ENCODE results near the gene ZNF559. TPM values are rescaled to one million over a fixed set of nuclear protein-coding genes. Genes with fewer than 3 reads are reported as not detected.
A peak's percentile ranks its signal among the peaks of the same experiment; 100 is the strongest.
"Not testable (repeated sequence)": the region's sequence is repeated elsewhere in the genome, so short reads cannot be mapped to it uniquely, and the experiment has no call there.

The ZNF559 gene
- 7.0 and 13.5 TPM in 2 replicates for total RNA-seq (2014; rRNA removed; shearing (Covaris generic))

DNA sequence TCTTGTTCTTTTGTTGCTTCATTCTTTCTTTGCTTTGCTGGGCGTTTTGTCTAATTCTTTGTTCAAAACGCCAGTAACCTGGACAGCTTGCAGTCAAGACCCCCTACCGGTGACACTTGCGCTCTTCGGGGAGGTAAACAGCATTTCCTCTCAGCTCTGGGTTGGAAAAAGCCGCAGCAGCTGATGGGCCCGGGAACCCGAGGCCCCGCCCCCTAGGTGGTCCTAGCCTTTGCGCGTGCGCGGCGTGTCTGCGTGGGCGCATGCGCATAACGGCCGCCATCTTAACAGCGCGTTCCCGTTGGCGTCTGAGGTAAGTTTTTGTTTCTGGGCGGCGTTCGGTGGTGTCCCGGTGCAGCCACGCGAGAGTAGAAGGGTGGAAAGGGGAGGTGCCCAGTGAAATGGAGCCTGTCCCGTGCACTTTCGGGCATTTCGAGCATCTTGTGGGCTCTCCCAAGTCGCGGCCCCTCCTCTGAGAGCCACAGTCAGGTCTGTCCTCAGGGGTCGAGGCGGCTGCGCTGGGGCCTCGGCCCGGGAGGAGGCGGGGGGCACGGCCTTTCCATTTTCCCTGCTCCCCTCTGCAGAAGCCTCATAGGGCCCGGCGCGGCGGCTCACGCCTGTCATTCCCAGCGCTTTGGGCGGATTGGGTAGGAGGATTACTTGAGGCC lies at the start of gene ZNF559:
ZNF559 (plus strand) TSS at position 261 of the 665 bp plus-strand sequence. CDS start 14,371 bp downstream, outside the sequence.
- peak; percentile 96 for DNase-seq (ENCODE audit: low read depth)

DNA sequence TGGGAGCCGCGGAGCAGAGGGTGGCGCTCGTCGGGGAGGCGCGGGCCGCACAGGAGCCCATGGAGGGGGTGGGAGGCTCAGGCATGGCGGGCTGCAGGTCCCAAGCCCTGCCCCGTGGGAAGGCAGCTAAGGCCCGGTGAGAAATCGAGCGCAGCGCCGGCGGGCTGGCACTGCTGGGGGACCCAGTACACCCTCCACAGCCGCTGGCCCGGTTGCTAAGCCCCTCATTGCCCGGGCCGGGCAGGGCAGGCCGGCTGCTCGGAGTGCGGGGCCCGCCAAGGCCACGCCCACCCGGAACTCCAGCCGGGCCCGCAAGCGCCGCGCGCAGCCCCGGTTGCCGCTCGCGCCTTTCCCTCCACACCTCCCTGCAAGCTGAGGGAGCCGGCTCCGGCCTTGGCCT lies 40.5 kb upstream of the ZNF559 start:
- not testable (repeated sequence) for DNase-seq (ENCODE audit: low read depth)

DNA sequence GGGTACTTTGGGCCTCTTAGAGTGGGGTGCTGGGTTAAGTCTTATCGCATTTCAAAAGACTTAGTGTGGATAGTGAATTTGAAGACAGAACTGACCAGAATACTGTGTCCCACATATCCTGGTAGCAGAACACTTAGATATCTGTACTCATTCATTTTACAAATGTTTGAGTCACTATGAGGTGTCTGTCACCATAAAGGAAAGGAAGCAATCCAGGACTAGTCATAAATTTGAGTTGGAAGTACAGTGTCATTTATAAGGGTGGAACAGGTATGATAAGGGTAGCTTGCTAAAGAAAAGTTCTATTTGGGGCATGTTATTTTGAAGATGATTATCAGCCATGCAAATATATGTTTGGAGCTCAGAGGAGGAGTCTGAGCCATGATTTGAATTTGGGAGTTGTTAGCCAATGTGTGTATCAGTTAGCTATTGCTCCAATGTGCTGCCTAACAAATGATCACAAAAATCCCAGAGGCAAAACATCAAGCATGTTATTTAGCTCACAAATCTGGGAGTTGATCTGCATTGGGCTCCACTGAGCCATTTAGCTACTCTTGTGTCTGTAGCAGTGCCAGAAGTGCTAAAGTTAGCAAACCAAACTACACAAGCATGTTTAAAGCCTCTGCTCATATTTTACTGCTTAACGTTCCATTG lies 34.6 kb upstream of the ZNF559 start:
- peak; percentile 12 for DNase-seq (ENCODE audit: low read depth)

DNA sequence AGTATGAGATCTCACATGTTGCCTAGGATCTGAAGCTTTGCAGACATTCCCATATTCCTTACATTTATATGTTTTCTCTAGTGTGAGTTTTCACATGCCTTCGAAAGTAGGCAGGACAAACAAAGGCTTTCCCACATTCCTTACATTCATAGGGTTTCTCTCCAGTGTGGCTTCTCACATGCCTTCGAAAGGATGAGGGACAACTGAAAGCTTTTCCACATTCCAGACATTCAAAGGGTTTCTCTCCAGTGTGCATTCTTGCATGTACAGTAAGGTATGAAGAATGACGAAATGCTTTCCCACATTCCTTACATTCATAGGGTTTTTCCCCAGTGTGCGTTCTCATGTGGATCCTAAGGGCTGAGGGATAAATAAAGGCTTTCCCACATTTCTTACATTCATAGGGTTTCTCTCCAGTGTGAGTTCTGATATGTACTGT lies 28.5 kb upstream of the ZNF559 start:
- peak; percentile 13 for DNase-seq (ENCODE audit: low read depth)

DNA sequence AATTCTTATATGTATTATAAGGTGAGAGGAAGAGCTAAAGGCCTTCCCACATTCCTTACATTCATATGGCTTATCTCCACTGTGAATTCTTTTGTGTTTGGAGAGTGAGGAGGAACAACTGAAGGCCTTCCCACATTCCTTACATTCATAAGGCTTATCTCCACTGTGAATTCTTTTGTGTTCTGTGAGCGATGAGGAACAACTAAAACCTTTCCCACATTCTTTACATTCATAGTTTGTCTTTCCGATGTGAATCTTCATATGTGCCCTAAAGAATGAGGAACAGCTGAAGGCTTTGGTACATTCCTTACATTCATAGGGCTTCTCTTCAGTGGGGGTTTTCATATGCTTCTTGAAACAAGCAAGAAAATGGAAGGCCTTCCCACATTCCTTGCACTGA lies 27.6 kb upstream of the ZNF559 start:
- no peak for DNase-seq (ENCODE audit: low read depth)

DNA sequence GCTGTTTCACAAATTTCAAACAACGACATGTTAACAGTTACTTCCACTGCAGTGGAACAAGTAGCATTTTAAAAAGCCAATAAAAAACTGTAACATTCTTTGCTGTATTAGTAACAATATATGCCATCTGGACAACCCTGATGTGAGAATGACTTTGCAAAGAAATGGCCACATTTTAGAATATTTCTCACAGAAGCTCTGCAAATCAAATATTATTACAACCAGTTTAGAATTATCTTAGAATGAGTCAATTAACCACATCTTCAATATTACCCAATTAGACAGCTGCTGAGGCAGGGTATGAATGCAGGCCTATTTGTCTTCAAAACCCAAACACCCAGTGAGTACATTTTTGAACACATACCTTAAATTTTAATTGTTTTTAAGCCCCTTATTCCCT lies 17.5 kb upstream of the ZNF559 start:
- DNase-seq (ENCODE audit: low read depth), result peak; percentile 89

DNA sequence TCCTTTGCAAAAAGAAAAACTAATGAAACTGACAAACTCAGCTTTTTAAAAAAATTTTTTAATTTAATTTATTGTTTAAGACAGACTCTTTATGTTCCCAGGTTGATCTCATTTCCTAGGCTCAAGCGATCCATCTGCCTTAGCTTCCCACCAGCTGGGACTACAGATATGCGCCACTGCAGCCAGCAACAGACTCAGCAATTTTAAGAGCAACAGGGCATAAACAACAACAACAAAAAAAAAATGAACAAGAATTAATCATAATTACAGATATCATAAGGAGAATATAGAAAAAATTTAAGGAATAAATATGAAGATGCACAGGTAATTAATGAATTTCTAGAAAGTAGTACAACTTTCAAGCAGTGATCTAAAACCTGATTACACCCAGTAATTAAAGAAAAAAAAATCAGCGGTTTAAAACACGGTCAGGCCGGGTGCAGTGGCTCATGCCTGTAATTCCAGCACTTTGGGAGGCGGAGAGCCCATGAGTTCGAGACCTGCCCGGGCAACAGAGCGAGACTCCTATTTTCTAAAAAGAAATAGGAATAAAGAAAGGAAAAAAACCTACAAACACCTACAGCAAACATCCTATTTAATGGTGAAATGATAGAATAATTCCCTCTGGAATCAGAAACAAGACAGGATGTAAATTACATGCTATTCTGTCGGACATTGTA lies 15.7 kb upstream of the ZNF559 start:
- DNase-seq (ENCODE audit: low read depth), result peak; percentile 33

DNA sequence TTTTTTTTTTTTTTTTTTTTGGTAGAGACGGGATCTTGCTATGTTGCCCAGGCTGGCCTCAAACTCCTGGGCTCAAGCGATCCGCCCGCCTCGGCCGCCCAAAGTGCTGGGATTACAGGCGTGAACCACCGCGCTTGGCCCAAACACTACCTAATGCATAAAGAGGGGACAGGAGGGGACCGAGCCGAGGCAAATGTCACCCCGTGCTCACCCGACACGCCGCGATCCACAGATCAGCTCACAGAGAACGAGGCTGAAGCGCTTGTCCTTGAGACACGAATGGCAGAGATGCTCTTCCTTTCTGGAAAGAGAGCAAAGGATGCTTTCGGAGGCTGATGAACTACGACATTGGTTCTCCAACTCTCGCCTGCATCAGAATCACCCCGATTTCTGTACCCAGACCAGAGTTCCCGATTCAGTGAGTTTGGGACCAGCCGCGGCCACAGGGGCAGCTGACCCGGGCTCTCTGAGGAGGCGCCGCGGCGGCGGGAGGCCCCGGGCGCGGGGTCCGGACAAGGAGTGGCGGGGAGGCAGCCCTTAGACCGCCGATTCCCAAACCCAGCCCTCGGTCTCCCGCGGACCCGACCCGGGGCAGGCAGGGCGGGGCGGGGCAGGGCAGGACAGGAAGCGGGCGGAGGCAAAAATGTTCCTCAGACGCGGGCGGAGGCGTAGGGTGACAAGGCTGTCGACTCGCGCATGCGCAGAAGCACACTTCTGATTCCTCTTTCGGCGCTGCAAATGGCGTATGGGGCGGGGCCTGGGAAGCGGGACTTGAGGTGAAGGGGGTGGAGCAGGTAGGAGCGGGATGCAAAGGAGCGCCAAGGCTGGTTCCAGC lies 14.6 kb upstream of the ZNF559 start, which contains the start of gene ZNF699:
ZNF699 (minus strand) TSS at position 700 of the 835 bp plus-strand sequence. CDS start 4,719 bp downstream, outside the sequence.
- peak; percentile 98 for DNase-seq (ENCODE audit: low read depth)

DNA sequence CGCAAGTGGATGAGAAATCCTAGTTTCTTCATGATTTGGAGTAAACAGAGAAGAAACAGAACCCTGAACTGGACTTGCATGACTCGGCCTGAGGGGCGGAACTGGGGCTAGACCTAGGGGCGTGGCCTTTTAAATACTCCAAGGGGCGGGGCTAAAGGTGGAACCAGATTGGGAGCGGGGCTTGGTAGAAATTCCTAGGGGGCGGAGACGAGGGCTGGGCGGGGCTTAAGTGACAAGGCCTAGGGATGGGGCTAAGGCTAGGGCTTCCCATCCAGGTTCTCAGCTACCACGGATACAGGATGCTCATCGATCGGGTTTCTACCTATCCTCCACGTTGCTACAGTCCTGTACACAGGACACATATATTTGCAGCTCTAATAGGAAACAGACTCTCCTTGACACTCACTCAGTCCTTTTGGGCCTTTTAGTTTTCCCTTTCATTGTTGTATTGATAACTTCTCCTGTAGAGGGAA lies 14.0 kb upstream of the ZNF559 start:
- DNase-seq (ENCODE audit: low read depth), result peak; percentile 88

DNA sequence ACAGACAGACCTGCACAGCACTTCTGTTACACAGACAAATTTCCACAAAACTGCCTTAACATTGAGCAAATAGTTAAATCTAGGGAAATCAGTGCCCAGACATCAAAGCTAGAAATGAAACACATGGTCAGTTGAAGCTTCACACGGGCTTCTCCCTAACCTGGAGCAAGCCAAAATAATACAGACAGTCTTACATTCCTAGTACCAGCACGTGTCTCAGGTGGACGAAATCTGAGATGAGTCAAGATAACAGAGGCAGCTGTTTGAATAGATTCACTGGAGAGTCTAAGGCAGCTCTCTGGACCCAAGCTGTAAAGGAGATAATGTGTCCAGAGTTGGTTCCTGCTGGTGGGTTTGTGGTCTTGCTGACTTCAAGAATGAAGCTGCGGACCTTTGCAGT lies 10.2 kb upstream of the ZNF559 start:
- DNase-seq (ENCODE audit: low read depth), result no peak

DNA sequence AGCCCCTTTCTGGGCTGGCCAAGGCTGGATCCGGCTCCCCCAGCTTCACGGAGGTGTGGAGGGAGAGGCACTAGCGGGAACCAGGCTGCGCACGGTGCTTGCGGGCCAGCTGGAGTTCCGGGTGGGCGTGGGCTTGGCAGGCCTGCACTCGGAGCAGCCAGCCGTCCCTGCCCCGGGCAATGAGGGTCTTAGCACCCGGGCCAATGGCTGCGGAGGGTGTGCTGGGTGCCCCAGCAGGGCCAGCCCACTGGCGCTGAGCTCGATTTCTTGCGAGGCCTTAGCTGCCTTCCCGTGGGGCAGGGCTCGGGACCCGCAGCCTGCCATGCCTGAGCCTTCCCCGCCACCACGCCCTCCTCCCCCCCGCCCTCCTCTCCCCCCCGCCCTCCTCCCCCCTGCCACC lies 2.6 kb upstream of the ZNF559 start:
- no peak for DNase-seq (ENCODE audit: low read depth)

DNA sequence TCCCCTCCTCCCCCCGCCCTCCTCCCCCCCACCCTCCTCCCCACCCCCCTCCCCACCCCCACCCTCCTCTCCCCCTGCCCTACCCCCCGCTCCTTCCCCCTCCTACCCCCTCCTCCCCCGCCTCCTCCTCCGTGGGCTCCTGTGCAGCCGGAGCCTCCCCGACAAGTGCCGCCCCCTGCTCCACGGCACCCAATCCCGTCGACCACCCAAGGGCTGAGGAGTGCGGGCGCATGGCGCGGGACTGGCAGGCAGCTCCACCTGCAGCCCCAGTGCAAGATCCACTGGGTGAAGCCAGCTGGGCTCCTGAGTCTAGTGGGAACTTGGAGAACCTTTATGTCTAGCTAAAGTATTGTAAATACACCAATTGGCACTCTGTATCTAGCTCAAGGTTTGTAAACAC lies 2.2 kb upstream of the ZNF559 start:
- not testable (repeated sequence) for DNase-seq (ENCODE audit: low read depth)

DNA sequence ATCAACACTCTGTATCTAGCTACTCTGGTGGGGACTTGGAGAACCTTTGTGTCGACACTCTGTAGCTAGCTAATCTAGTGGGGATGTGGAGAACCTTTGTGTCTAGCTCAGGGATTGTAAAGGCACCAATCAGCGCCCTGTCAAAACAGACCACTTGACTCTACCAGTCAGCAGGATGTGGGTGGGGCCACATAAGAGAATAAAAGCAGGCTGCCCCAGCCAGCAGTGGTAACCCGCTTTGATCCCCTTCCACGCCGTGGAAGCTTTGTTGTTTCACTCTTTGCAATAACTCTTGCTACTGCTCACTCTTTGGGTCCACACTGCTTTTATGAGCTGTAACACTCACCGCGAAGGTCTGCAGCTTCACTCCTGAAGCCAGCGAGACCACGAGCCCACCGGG lies 1.8 kb upstream of the ZNF559 start:
- DNase-seq (ENCODE audit: low read depth), result not testable (repeated sequence)

DNA sequence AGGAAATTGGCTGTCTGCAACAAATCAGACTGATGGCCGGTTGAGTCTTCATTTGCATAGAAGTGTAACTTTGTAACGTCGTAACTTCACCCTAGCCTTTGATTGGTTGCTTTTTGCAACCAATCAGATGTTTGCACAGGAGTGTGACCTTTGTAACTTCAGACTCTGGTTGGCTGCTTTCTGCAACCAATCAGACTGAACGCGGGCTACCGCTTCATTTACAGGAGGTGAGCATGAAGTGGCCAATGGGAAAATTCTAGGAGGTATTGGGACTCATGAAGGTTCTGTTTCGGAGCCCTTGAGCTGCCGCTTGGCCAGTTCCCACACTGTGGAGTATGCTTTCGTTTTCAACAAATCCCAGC lies 441 bp upstream of the ZNF559 start:
- DNase-seq (ENCODE audit: low read depth), result peak; percentile 92

DNA sequence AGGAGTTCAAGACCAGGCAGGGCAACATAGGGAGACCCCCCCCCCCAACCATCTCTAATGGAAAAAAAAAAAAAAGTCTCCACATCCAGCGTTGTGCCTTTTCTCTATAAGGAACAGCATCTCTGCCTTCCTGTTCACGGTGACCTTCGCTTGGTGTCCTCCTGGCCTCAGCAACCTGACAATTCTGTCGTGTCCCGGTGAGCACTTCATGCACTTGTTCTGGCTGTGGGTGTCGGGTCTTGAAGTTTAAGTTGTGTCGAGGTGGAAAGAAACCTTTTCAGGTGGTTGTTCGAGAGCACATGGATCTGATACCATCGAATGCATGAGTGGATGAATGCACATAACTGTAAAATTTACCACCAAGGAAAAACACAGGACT lies 594 bp downstream of the ZNF559 start:
- DNase-seq (ENCODE audit: low read depth), result no peak

DNA sequence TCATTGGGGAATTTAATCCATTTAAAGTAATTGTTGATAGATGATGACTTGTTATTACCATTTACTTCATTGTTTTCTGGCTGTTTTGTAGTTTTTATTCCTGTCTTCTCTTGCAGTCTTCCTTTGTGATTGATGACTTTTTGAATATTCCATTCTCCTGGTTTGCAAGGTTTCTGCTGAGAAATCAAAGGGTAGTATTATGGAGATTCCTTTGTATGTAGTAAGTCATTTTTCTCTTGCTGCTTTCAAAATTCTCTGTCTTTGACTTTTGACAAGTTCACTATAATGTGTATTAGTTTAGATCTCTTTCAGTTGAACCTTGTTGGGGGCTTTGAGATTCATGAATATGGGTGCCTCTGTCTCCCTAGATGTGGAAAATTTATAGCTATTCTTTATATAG lies 6.0 kb downstream of the ZNF559 start:
- DNase-seq (ENCODE audit: low read depth), result no peak

DNA sequence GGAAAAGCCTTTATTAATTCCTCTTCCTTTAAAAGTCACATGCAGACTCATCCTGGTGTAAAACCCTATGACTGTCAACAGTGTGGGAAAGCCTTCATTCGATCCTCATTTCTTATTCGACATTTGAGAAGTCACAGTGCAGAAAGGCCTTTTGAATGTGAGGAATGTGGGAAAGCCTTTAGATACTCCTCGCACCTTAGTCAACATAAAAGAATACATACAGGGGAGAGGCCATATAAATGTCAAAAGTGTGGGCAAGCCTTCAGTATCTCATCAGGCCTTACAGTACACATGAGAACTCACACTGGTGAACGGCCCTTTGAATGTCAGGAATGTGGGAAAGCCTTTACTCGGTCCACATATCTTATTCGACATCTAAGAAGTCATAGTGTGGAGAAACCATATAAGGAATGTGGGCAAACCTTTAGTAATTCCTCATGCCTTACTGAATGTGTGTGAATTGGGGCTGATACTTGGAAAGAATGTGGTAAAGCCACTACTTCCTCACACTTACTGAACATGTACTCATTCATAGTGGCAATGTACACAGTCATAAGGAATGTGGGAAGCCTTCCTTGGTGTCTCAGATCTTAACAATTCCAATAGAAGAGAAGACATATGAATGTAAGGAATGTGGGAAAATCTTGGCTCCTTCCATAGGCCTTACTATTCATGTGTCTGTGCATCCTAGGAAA lies 18.8 kb downstream of the ZNF559 start:
- no peak for DNase-seq (ENCODE audit: low read depth)

DNA sequence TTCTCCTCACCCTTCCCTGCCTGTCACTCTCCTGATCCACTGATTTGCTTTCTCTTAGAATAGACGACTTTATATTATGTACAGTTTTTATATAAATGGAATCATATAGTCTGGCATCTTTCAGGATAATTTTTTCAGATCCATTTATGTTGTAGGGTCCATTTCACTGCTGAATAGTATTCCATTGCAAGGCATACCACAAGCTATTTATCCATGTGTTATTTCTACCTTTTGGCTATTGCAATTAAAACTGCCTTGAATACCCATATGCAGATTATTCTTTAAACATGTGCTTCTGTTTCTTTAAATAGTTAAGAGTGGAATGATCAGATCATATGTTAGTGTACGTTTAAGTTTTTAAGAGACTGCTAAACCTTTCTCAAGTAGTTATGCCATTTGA lies 21.0 kb downstream of the ZNF559 start:
- DNase-seq (ENCODE audit: low read depth), result no peak

DNA sequence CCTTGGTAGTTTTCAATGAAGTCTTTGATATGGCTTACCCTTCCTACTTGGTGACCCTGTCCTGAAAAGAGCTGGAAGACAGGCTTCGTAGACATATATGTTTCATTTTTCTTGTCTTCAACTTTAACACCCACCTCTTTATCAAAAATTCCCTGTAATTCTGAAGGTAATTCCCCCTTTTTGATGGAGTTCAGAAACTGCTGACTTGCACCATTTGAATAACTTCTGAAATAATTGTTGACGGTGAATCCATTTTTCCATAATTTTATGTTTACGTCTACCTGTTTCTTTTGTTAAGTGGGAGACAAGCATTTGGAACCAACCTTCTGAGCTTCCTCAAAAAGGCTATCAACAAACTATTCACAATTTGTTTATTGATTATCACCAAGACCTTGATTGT lies 24.3 kb downstream of the ZNF559 start:
- DNase-seq (ENCODE audit: low read depth), result no peak

DNA sequence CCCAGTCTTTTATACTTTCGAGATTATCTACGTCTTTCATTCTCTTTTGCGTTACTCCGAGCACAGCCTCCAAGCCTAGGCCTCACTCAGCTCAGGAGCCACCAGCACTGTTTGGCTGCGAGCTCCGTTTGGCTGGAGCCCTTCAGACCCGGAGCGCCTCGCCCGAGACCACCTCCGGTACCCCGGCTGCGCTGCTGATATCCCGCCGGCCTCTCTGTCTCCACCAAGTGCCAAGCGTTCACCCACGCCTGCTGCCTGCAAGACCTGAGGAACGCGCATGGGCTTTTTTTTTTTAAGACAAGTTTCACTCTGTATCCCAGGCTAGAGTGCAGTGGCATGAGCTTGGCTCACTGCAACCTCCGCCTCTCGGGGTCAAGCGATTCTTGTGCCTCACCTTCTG lies 24.7 kb downstream of the ZNF559 start:
- DNase-seq (ENCODE audit: low read depth), result no peak

DNA sequence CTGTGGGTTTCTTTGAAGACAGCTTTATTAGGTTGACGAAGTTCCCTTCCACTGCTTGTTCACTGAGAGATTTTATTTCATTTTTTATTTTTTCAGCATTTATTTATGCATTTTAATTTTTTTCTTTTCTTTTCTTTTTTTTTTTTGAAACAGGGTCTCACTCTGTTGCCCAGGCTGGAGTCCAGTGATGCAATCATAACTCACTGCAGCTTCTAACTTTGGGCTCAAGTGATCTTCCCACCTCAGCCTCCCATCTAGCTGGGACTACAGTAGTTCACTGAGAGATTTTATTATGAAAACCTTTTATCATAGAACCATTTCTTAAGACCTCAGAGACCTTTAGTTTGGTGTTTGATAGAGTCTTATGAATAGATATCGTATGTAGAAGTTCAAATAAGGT lies 28.5 kb downstream of the ZNF559 start:
- DNase-seq (ENCODE audit: low read depth), result no peak

All from M059J (cell line).